Sigmoid colon (tissue), 4 donors: ENCODE measurements around the gene TTC32.

Source experiments
- CTCF ChIP-seq, 4 experiments: fragments of 450-650 bp in 3 of 4; fragments of 200-600 bp in 1 of 4; IDR thresholded peaks; one replicate each; pipeline ENCODE4 v1.5.1; 2016 to 2019; ENCODE audit warnings: antibody characterized with exemption in 4 of 4, mild to moderate bottlenecking in 3 of 4, moderate library complexity in 2 of 4
- EP300 ChIP-seq, 4 donors: sonication (generic); formaldehyde crosslinking; IDR thresholded peaks; one replicate each; pipeline ENCODE4 v1.6.1; 2017; ENCODE audit warnings: antibody characterized with exemption in 4 of 4
- POLR2A ChIP-seq, 2 donors: fragments of 450-650 bp; IDR thresholded peaks; one replicate each; pipeline ENCODE4 v1.6.1; 2016; ENCODE audit warnings: antibody characterized with exemption in 2 of 2, mild to moderate bottlenecking in 2 of 2, moderate library complexity in 2 of 2

GRCh38 chr2:19899985-19900930 lies 1.5 kb downstream of the TTC32 start:
- TF ChIP-seq POLR2A (IDR thresholded peaks at IDR 0.05) (no peak), CTCF (IDR thresholded peaks at IDR 0.05) (no peak), EP300 (IDR thresholded peaks at IDR 0.05) (no peak)
